Lower leg skin (tissue), 3 donors: ENCODE measurements around the gene TBC1D8.

Experiments
- CTCF ChIP-seq, 3 donors: fragments of 450-650 bp; IDR thresholded peaks; one replicate each; pipeline ENCODE4 v1.5.1; 2016; ENCODE audit warnings: antibody characterized with exemption in 3 of 3, mild to moderate bottlenecking in 3 of 3, moderate library complexity in 2 of 3
- POLR2A ChIP-seq, 2 donors: fragments of 450-650 bp; IDR thresholded peaks; one replicate each; pipeline ENCODE4 v1.6.1; 2016 to 2017; ENCODE audit warnings: antibody characterized with exemption in 2 of 2, mild to moderate bottlenecking in 1 of 2, moderate library complexity in 1 of 2

- TF ChIP-seq CTCF (IDR thresholded peaks at IDR 0.05) (no peak), POLR2A (IDR thresholded peaks at IDR 0.05) (no peak)
Observed at GRCh38 chr2:101011152-101011551, 140.0 kb downstream of the TBC1D8 start.
